ENCODE data around the gene ARSG.

GRCh38 chr17:68293490-68294195 is 2.3 kb downstream of the ARSG start:
- TF ChIP-seq, protein P1, sequence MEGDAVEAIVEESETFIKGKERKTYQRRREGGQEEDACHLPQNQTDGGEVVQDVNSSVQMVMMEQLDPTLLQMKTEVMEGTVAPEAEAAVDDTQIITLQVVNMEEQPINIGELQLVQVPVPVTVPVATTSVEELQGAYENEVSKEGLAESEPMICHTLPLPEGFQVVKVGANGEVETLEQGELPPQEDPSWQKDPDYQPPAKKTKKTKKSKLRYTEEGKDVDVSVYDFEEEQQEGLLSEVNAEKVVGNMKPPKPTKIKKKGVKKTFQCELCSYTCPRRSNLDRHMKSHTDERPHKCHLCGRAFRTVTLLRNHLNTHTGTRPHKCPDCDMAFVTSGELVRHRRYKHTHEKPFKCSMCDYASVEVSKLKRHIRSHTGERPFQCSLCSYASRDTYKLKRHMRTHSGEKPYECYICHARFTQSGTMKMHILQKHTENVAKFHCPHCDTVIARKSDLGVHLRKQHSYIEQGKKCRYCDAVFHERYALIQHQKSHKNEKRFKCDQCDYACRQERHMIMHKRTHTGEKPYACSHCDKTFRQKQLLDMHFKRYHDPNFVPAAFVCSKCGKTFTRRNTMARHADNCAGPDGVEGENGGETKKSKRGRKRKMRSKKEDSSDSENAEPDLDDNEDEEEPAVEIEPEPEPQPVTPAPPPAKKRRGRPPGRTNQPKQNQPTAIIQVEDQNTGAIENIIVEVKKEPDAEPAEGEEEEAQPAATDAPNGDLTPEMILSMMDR (IDR thresholded peaks at IDR 0.05; ENCODE audit: low read depth, low read length, poor library complexity, severe bottlenecking), result no peak
- TF ChIP-seq EZH2phosphoT487 (IDR thresholded peaks at IDR 0.05; ENCODE audit: borderline replicate concordance, low read length), result no peak
